Measurements from ENCODE around the gene CCDC18.

- no peak for TF ChIP-seq POLR2A (IDR thresholded peaks at IDR 0.05)
- TF ChIP-seq CTCF (IDR thresholded peaks at IDR 0.05) = no peak
Observed at GRCh38 chr1:93296555-93297154, 116.1 kb downstream of the CCDC18 start.

Measured in adrenal gland (tissue), 5 donors.